Fibroblast of skin of scalp (primary cell): ENCODE data around the gene DROSHA.

Experiments
- DNase-seq: peaks from one replicate; pipeline ENCODE4 v3.0.0-alpha.2; 2013

The DROSHA gene

DNA sequence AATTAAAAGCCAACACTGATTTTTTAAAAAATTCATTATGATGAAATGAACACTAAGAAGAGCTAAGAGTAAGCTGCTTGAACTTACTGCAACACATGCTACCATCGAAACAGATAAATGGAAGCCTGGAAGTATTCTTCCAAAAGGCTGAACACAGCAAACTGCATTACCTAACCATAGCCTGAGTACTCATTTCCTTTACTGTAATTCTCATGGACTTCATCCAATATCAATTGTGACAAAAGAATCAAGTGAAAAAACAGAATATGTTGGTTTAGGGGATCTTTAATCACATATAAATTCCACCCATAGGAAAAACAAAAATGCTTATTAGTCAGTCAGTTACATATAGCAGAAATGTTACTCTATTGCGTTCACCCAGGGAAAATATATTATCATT, 68.5 kb downstream of the DROSHA start:
- no peak for DNase-seq

DNA sequence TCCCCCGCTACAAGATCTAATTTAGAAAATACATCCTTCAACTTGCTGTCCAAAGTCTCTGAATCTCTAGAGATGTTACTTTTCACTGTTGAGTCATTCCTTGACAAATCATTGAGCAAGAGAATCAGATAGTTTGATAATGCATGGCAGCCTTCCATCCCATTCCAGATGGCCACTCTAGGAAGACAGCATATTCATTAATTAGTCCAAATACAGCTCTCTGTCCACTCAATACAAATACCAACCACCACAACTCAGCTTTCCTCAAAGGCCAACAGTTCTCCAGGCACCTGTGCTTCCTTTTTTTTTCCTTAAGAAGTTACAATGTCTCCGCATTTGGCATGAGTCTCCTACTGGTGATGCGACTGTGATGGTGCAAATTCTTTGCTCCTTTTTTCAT, 72.3 kb downstream of the DROSHA start:
- DNase-seq: no peak

DNA sequence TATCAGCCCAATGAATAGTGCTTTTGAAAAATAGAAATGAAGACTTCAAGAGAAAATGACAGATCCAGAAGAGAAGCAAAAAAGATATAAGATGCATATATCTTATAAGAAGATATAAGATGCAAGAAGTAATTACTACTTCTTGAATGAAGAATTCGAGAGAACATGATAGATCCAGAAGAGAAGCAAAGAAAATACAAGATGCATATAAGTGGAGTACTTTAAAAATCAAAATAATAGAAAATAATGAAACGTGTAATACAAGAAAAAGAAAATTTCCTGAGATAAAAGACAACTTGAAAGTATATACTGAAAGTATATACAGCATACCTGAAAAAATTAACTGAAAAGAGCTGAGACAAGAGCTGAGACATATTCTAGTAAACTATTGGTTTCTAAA, 76.7 kb downstream of the DROSHA start:
- DNase-seq: no peak

DNA sequence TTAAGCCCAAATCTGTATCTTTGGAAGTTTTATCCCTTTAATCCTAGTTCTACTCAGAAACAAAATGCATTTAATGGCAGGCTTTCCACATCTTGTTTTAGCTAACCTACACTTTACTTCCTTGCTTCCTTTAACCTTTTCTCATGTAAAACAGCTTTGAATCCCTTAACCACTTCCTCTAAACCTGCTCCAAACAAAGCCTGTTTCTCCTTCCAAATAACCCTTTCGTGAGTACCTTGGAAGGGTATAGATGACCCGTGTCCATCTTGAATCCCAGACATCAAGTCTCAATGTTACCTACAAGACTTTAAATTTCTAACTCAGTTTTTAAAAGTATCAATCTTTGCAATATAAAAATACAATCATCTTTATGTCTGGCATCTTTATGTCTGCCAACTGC, 78.4 kb downstream of the DROSHA start:
- no peak for DNase-seq

DNA sequence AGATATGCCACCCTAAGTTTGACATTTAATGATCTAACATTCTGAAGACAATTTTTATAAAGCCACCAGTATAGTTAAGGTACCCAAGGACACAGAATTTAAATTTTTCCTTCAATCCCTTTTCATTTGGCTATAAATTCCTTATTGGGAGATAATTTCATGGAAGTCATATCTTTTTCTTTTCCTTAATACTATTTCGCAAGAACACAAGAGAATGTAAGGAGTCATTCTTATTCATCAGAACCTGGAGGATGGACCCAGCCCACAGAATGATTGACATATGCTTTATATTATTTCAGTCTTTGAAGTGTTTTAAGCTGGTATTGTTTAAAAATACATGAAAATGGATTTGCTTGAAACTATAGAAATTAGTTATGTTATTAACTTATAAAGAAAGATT, 79.6 kb downstream of the DROSHA start:
- DNase-seq: no peak

DNA sequence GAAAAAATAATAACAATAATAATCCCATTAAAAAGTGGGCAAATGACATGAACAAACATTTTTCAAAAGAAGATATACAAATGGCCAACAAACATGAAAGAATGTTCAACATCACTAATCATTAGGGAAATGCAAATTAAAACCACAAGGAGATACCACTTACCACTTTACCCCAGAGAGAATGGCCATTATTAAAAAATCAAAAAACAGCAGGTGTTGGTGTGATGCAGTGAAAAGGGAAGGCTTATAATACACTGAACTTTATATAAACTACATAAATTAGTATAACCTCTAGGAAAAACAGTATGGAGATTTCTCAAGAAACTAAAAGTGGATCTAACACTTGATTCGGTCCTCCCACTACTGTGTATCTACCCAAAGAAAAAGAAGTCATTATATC, 81.9 kb downstream of the DROSHA start:
- no peak for DNase-seq

DNA sequence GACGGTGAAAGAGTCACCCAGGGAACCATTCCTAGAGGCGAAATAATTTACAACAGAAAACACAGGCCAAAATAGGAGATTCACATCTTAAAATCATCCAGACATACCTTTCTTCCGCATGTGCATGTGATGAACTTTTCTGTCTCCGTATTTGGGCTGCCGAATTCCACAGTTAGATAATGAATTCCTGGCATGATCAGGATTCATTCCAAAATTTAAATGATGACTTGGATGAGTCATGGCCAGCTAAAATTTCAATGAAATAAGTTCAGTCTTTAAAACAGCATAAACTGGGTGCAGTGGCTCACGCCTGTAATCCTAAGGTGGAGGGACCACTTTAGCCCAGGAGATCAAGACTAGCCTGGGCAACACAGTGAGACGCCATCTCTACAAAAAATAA, 82.7 kb downstream of the DROSHA start:
- peak; percentile 88 for DNase-seq

DNA sequence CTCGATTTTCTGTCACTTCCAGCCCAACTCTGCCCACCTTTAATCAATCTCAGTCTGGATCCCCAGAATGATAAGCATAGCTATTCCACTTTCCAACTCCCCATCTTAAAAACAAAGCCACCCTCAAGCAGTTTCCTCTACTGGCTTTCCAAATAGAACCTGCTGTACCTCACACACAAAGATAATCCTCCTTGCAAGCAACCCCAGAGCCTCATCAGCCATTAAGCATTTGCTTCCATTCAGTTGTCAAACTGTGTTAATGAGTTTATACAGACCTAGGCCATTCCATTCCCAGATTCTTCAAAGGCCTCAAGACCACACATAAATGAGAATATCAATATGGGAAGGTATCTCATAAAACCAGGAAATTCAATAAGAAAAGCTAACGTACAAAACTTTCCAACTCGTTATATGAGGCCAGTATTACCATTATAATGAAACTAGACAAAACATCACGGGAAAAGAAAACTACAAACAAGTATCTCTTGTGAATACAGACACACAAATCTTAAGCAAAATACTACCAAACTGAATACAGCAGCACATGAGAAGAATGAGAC, 86.8 kb downstream of the DROSHA start:
- no peak for DNase-seq

DNA sequence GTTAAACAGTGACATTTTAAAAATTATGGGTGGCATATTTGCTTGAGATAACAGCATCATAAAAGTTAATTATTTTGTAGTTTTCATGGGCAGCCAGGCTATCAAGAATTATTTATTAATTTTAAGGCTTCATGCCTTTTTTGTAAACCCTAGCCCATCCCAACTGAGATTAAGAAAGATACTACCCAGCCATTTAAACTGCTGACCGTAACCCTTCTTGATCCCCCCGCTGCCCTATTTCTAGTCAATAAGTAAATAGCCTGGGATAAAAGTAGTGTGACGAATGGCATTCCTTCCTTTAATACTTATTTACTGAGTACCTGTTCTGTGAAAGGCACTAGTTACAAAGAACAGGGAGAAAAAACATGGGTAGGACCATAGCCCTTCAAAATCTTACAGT, 88.3 kb downstream of the DROSHA start:
- no peak for DNase-seq

DNA sequence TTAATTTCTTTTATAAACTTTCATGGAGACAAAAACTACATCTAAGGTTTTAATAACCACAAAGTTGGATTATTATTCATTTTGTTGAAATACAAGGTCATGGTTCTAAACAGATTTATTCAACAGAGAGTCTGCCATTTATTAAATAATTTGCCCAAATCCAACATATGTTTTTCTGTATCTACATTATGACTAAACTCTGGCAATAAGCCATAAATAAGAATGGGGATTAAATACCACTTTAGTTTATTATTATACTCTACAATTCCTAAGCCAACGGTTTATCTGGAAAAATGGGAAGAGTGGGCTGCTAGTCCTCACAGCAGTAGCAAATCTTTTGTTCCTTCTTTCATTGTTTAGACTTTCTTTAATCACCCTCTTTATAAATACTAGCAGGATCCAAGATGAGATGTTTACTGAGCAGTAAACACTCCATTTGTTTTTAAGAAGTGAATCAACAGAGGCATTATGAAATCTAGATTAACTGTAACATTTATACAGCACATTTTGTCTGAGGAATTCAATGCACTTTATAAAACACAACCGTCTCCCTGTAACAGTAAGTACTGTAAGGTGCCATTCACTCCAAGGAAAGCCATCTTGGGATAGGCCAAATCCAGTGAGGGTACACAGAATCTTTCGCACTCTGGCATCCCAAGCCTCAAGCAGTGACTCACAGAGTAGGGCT, 89.7 kb downstream of the DROSHA start:
- DNase-seq: peak; percentile 52

DNA sequence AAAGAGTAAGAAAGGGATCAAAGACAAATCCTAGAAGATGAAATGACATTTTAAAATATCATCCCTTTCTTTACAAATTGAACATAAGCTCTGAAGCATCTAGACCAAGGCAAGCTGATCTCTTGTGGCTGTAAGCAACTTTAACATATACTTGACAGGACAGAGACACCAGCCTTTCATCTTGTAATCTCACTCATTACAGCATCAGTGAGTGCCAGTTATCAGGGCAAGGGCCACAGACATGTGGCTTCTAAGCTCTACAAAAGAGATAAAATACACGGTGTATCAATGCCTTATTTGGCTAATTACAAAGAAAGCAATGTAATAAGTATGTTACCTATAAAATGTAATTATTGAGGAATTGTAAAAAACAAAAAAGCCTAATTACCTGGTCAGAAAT, 95.0 kb downstream of the DROSHA start:
- no peak for DNase-seq

DNA sequence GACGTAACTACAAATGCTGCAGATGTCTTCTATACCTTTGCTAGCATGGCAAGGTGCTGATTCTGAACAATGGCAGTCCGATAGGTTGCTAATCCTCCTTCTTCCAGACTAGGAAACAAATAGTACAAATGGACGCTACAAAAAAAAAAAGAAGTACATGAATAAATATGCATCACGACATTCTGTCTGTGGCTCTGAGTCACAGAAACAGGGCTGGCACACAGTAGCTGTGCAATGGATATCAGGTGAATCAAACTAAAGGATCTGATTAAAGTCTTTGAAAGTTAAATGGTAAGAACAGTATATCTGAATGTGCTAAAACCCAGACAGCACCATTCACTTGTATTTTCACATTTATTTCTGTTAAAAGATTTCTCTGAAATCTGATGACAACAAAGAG, 96.2 kb downstream of the DROSHA start:
- DNase-seq: no peak

DNA sequence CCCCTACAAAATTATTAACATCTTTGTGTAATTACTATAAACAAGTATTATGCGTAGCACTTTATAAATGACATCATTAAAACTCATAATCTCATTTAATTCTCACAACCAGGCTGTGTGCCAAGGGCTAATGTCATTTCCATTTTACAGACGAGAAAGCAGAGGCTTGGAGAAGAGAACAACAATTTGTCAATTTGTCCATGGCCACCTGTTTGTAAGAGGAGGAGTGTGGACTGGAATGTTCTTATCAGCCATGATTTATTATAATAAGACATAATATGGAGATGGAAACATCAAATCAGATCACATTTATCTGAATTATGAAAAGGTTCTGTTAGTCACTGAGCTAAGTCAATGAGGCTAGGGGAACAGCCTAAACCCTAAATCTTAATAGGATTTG, 97.0 kb downstream of the DROSHA start:
- no peak for DNase-seq

DNA sequence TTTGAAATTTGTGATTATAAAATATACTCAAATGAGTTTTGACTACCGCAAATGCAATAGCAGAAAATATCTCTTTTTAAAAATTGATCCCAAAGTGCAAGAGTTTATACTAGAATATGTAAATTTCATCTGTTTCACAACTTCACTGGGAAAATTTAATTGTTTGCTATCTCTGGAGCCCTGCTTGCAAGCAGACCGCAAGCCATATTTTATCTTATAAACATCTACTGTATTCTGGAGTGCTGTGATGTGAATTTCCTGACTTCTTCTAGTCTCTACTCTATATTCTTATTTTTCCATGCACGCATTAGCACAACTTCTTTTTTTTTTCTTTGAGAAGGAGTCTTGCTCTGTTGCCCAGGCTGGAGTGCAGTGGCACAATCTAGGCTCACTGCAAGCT, 98.7 kb downstream of the DROSHA start:
- no peak for DNase-seq

DNA sequence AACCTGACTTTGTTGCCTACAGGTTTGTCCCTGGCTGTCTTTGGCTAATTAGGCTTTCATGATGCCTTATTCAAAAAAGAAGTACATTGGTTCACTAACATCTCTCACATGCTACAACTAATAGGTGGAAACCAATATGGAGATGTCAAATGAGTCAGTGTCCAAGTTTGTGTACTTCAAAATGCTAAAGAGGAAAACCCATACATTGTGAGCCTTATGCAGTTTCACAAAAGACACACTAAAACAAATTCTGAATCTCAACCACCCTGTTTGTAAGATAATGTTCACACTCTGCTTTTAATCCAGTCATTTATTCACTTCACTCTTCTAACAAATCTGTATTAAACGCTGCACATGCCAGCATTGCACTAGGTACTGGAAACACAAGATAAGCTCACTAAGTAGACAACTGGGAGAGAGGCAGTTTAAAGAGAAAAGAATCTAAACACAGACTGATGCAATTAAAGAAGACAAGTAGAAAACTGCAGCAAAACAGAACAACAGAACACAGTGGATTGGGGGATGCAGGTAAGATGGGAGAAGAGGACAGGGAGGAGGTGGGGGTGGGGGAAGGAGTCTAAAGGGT, 104.1 kb downstream of the DROSHA start:
- DNase-seq: no peak

DNA sequence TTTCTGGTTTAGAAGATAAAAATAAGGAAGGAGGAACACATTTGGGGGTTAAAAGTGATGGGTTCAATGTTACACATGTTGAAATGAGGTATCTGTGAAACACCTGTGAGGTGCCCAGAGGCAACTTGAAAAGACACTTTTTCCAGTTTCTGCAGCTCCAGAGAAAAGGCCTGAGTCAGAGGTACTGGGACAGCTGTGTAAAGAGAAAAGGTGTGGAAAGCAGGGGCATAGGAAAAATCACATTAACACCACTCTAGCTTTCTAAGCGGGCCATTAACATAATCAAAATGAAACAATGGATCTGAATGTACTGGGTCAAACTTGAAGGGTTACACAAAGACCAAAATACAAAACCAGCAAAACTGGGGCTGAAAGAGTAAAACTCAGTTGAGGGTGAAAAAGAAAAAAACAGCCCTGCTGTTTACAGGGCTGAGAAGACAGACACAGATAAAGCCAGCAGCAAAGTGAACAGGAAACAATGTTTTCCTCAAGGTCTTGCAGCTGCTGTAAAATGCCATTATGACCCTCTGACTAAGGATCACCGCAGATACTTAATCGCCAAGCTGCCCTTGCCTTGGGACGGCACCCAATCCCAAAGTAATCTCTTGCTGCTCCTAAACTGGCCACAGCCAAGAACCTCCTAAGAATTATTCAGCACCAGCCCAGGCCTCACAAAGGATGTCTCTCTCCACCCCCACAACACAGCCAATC, 104.7 kb downstream of the DROSHA start:
- DNase-seq: no peak

DNA sequence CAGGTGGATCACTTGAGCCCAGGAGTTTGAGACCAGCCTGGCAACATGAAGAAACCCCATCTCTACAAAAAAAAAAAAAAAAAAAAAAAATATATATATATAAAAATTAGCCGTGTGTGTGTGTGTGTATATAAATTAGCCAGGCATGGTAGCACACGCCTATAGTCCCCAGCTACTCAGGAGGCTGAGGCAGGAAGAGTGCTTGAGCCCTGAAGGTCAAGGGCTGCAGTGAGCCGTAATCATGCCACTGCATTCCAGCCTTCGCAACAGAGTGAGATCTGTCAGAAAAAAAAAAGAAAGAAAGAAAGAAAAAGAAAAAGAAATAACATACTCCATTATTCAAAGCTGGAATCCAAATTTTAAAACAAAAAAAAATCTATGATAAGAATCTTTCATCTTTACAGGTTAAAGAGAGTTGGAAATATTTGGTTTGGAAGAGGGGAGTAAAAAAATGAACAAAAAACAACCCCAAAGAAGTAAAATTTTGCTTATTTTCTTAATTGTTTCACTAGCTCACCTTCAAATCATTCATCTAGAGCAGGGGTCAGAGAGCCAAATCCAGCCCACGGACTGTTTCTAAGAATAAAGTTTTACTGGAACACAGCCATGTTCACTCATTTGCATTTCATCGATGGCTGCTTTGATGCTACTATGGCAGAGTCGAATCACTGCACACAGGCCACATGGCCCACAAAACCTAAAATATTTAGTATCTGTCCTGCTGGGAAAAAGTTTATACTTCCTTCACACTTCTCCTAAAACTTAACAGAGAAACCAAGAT, 109.9 kb downstream of the DROSHA start:
- no peak for DNase-seq

DNA sequence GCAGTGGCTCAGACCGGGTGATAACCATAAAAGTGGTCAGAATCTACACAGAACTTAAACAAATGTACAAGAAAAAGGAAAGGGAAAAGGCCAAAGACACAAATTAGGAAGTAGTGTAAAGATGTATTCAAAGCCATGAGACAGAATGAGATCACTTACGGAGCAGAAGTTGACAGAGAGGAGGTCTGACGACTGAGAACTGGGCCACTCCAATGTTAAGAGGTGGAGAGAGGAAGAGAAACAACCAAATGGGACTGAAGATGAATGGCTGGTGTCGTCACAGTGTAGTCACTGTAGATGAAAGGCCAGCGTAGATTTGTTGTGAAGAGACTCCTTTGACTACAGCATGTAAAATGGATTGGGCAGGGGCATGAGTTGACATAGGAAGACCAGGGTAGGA, 114.4 kb downstream of the DROSHA start:
- no peak for DNase-seq

DNA sequence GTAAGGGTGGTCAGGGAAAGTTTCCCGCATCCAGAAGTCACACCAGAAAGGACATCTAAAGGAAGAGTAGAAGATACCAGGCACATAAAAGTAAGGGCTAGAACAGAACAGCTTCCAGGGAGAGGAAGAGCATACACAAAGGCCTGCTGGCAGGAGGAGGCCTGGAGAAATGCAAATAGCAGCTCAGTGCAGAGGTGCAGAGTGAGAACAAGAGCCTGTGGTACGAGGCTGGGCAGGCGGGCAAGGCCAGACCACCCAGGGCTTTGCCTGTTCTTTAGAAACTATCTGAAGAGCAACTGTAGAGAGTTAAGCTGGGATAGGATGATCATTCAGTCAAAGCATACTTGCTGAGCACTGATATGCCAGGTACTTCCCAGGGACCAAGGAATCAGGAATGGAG, 115.3 kb downstream of the DROSHA start:
- no peak for DNase-seq

DNA sequence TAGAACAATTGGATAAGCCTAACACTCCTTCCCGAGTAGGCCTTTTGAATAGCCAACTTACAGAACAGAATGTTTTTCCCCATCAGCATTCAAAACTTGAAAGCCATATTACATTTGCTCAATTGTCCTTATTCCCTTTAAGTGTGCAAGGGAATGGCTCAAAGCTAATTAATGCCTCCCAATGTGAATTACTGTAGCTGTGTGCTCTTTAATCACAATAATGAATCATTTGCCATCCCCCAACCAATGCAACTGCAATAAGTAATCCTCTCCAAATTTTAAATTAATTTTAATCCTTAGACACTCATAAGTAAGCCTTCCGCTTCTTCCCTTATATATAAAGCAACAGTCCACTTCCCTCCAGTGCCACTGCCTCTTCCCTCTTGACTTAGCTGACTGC, 115.9 kb downstream of the DROSHA start:
- no peak for DNase-seq

DNA sequence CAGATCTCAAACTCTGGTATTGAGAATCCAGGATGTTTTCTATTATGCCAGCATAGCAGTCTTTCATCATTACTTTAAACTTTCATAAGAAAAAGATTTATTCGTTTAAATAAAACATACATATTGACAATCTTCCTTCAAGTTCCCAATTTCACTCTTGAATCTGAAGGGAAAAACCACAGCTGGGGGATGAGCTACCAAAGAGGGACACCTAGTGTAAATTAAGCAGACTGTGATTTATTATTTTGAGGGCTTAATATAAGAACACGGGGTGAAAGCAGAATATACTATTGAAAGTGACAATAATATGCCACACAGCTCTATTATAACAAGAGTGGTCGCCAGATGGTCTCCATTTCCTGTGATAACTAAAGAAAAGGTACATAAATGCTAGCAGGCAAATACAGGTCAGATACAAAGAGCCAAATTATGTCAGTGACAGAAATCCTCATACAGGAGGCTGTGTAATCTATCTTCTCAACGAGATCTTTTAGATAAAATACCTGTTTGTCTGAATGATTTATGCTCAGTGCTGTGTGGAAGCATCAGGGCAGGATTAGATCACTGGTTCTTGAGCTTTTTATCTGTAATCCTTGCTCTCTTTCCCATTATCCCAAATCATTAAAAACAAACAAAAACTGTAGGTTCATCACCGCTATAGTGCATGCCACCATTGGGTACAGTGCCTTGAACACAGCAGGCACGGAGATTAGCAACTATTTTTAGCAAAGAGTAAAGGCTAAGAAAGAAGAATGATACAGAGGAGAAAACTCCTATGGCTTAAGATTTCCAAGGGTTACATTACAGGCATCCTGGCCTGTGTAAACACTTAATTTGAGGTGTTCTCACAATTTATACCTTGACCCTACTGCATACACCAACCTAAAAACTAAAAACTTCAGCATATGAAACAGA, 116.6 kb downstream of the DROSHA start:
- peak; percentile 23 for DNase-seq
